HG03520 (cell line): ENCODE data around the gene ZNF784.

Source experiments
- ATAC-seq: cut with Tn5 transposase; IDR thresholded peaks from one replicate; pipeline ENCODE4 v1.9.1; 2021; ENCODE audit warnings: mild to moderate bottlenecking, moderate library complexity; ENCODE audit not compliant: unreplicated experiment

Gene ZNF784

GRCh38 chr19:55624109-55625003 is at the start of gene ZNF784:
Gene ZNF784 (minus strand): TSS chr19:55624566. CDS start chr19:55624561, 5 bp downstream.
- peak; percentile 54 for ATAC-seq

- ATAC-seq = no peak
Observed at GRCh38 chr19:55673889-55674288, 49.5 kb upstream of the ZNF784 start.

GRCh38 chr19:55673465-55673864 is 49.1 kb upstream of the ZNF784 start:
- ATAC-seq = no peak

- ATAC-seq = no peak
Observed at GRCh38 chr19:55672418-55672817, 48.1 kb upstream of the ZNF784 start.

GRCh38 chr19:55671054-55671378 is 46.6 kb upstream of the ZNF784 start:
- ATAC-seq = no peak

- ATAC-seq = no peak
Observed at GRCh38 chr19:55670280-55671053, 46.1 kb upstream of the ZNF784 start.

- no peak for ATAC-seq
Observed at GRCh38 chr19:55669418-55670279, 45.3 kb upstream of the ZNF784 start.

- no peak for ATAC-seq
Observed at GRCh38 chr19:55668603-55669348, 44.4 kb upstream of the ZNF784 start.

GRCh38 chr19:55667958-55668357 is 43.6 kb upstream of the ZNF784 start:
- no peak for ATAC-seq

GRCh38 chr19:55667511-55667910 is 43.1 kb upstream of the ZNF784 start:
- ATAC-seq = no peak

GRCh38 chr19:55667006-55667381 is 42.6 kb upstream of the ZNF784 start:
- no peak for ATAC-seq

- no peak for ATAC-seq
Observed at GRCh38 chr19:55666343-55667005, 42.1 kb upstream of the ZNF784 start.

GRCh38 chr19:55663846-55664536 is 39.6 kb upstream of the ZNF784 start:
- ATAC-seq = no peak

- no peak for ATAC-seq
Observed at GRCh38 chr19:55661826-55662225, 37.5 kb upstream of the ZNF784 start.

- ATAC-seq = no peak
Observed at GRCh38 chr19:55660991-55661390, 36.6 kb upstream of the ZNF784 start.

- no peak for ATAC-seq
Observed at GRCh38 chr19:55660404-55660803, 36.0 kb upstream of the ZNF784 start.

GRCh38 chr19:55659822-55660221 is 35.5 kb upstream of the ZNF784 start:
- no peak for ATAC-seq

GRCh38 chr19:55658846-55659459 is 34.6 kb upstream of the ZNF784 start:
- ATAC-seq = no peak
